GM12891 (cell line): ENCODE results near the gene YTHDF1.
"Not testable (repeated sequence)": the region's sequence is repeated elsewhere in the genome, so short reads cannot be mapped to it uniquely, and the experiment has no call there.

Experiments used
- POLR2A ChIP-seq: IDR thresholded peaks from 2 replicates; pipeline ENCODE4 v1.6.1; 2011; ENCODE audit warnings: low read depth, low read length, control low read depth
- POLR2AphosphoS5 ChIP-seq: IDR thresholded peaks from 2 replicates; pipeline ENCODE4 v1.6.1; 2011; ENCODE audit warnings: low read depth, low read length, control low read depth

DNA sequence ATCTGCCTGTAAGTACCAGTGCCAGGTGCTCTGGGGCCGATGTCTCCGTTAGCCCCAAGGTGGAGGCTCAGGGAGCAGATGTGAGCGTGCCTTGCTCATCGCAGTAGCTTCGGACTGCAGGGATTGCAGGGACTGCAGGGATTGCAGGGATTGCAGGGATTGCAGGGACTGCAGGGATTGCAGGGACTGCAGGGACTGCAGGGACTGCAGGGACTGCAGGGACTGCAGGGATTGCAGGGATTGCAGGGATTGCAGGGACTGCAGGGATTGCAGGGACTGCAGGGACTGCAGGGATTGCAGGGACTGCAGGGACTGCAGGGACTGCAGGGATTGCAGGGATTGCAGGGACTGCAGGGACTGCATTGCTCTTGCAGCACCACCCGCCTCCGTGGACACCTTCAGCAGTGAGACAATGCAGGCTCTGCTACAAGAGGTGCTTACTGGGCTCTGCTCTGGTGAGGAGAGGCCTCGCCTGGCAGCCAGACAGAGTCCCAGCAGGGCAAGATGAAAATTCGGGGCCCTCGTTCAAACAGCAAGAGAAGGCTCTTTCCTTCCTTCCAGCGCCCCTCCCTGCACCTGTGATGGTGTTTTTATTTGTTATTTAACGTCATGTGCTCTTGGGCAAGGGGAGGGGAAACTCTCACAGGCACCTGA lies 5.6 kb upstream of the YTHDF1 start:
- TF ChIP-seq POLR2A, POLR2AphosphoS5: not testable (repeated sequence)
